CD4-positive, alpha-beta T cell treated with Interleukin-4 for 4 hours (primary cell): ENCODE measurements around the gene PRKCH.
A peak's percentile ranks its signal among the peaks of the same experiment; 100 is the strongest.

Experiments
- DNase-seq: peaks from one replicate; pipeline ENCODE4 v3.0.0-alpha.2; 2020

The PRKCH gene

DNA sequence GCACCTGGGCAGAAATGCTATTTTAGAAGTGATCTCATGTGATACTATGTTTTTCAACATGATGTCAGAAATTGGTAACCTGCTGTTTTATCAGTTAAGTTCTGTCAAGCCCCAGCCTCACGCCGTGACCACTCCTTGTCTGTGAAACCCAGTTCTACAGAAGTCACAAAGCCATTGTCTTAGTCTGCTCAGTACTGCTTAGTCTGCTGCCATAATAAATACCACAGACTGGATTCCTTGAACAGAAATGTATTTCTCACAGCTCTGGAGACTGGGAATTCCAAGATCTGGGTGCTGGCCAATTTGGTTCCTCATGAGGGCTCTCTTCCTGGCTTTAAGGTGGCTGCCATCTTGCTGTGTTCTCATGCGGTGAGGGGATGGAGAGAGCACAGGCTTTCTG lies 176.9 kb downstream of the PRKCH start:
- DNase-seq = no peak

DNA sequence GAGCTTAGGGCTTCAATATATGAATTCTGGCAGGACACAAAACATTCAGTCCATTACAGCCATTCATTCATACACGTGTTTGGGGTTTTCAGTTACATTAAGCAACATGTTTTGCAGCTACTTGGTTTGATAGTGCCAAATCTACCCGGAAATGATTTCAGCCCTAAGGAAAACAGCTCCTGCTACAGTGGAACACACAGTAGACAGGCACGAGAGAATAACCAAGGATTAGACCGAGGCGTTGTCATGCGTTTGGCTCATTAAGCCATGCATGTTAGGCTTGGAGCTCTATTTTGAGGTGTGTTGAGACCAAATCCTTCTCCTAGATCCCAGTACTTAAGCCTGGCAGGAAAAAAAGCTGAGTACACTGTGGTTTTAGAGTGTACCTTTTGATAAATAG lies 177.4 kb downstream of the PRKCH start:
- DNase-seq = no peak

DNA sequence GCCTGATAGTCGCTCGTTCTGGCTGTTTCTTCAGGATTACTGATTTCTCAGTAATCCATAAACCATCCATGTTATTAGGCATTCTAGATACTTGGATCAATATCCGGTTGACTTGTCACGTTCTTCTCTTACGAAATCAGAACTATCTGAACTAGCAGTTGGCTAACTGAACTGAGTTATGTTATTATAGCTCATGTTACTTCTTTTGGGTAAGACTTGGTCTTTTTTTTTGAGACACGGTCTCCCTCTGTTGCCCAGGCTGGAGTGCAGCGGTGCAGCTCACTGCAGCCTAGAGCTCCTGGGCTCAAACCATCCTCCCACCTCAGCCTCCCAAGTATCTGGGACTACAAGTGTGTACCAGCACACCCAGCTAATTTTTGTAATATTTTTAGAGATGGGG lies 178.6 kb downstream of the PRKCH start:
- no peak for DNase-seq

DNA sequence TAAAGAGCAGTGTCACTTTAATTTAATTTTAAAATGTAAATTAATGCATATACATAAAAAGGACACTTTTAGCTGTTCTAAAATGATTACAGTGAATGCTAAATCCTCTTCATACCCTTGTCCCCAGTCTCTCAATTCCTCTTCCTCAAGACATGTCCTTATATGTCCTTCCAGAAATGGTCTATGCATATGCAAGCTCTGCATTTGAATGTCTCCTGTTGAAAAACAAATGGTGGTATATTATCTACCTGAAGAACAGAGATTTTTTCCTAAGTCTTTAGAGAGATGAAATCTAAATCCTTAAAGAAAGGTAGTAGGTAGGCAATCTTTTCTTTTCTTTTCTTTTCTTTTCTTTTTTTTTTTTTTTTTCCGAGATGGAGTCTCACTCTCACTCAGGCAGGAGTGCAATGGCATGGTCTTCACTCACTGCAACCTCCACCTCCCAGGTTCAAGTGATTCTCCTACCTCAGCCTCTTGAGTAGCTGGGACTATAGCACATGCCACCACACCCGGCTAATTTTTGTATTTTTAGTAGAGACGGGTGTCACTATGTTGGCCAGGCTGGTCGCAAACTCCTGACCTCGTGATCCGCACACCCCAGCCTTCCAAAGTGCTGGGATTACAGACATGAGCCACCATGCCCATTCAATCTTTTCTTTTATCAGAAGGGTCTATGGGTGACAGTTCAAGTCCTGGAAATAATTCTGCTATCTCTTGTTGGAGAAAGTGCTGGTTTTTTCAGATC lies 180.5 kb downstream of the PRKCH start:
- no peak for DNase-seq

DNA sequence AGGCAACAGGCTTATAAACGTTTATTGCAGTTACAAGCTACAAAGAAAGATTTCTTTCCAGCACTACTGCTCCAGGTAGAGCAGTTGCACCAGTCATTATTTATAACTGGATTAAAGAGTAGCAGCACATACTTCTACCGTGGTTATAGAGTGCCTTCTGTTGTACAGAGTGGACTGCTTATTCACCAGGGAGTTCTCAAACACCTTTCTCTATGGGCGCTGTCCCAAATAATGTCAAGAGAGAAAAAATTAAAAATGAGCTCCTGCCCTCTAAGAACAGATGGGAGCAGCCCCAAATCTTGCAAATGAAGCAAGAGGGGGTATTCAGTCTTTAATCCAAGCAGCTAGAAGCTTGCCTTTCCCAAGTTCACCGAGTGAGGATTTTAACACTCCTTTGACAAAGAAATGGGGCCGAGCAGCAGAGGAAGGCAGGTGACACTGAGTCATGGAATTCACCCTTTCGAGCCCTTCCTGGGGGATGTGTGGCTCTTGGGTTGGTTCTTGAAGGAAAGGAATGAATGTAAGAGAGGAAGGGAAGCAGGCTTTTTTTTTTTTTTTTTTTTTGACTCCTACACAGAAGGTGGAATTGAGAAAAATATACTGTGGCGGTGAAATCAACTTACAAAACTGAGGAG lies 181.2 kb downstream of the PRKCH start:
- no peak for DNase-seq

DNA sequence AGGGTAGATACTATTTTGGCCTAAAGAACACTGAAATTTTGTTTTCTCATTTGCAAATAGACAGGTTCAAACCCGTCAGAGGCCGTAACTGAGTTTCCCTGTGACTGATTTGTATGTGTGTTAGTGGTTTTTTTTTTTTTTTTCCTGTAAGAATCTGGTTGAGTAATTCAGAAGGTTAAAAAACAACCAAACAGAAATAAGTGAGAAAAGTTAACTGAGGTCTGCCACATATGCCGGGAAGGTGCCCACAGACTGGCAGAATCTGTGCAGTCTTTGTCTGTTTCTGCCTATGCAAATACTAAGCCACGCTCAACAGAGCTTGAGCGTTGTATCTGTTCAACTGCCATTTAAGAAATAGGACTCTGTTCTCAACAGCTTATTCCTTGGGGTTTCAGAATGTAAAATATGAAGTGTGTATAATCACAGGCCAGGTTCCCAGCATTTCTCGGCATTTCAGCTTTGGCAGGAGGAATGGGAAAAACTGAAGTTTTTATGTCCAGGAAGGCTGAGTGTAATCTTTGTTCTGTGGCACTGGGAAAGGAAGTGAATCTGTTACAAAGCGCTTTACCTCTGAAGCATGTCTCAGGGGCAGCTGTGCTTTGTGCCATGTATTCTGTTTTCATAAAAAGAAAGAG lies 181.9 kb downstream of the PRKCH start:
- peak; percentile 82 for DNase-seq

DNA sequence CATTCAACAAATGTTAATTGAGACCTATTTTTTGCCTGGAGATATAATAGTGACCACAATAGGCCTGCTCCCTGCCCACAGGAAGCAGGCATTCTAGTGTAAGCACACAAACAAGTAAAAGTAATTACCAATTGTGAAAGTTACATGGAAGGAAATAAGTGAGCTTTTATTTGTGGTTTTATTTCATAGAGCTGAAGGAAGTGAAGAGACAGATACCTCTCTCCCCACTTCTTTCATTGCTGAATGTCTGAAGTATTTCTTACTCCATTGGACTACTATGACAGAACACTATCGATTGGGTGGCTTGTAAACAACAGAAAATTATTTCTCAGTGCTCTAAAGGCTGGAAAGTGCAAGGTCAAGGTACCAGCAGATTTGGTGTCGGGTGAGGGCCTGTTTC lies 183.5 kb downstream of the PRKCH start:
- no peak for DNase-seq

DNA sequence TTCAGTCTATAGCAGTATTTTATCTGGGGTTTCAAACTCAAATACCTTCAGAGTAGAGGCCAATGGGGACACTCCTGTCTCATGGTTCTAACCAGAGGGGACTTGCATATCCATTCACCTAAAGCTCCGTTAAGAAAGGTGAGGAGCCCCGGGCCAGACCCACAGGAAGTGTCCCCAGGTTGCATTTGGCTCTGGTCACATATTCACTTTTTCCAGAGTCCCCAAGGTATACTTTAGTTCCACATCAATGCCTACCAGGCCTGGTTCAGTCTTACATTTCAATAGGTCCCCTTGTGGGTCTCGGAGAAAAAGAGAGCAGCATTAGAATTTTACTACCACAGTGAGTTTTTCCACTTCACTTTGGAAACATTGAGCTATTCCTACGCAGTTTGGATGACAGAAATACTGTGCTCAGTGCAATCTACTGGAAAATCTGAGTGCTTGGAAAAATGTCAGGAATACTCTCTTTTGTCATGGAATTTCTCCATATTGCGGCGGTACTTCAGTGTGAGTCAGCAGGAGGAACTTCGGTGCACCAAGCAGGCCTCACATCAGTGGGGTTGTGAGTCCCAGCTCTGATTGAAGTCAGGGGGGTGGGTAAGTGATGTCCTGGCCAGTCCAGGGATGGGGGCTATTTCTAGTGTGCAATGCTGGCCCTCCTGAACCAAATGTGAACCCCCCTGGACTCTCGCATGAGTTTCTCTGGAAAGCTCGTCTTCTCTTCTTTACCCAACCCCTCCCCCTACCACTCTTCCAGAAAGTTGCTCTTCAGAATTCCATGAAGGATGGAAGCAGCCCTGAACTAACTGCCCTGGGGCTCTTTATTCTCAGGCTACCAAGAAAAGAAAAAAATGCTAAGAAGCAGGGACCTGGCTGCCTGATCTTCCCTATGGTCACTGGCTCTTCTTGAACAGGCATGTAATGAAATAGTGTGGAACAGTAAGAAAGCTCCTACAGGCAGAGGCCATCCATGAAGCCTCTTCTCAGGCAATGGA lies 184.7 kb downstream of the PRKCH start:
- DNase-seq = no peak

DNA sequence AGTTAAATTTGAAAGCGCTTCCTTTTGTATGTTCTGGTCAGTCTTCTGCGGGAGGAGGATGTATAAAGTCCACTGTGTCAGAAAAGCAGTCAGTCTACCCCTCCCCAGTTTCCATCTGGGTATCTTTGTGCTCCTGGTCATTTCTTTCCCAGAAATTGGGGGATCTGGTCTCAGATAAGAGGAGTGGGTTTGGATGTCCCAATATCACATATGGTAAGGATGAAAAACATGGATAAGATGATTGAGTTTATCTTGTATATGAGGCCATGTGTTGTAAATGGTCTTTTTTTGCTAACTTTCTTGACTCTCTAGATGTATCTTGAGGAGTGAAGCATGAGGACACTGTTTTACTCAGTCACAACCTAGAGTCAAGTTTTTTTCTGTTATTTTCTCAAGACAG lies 187.1 kb downstream of the PRKCH start:
- DNase-seq = no peak

DNA sequence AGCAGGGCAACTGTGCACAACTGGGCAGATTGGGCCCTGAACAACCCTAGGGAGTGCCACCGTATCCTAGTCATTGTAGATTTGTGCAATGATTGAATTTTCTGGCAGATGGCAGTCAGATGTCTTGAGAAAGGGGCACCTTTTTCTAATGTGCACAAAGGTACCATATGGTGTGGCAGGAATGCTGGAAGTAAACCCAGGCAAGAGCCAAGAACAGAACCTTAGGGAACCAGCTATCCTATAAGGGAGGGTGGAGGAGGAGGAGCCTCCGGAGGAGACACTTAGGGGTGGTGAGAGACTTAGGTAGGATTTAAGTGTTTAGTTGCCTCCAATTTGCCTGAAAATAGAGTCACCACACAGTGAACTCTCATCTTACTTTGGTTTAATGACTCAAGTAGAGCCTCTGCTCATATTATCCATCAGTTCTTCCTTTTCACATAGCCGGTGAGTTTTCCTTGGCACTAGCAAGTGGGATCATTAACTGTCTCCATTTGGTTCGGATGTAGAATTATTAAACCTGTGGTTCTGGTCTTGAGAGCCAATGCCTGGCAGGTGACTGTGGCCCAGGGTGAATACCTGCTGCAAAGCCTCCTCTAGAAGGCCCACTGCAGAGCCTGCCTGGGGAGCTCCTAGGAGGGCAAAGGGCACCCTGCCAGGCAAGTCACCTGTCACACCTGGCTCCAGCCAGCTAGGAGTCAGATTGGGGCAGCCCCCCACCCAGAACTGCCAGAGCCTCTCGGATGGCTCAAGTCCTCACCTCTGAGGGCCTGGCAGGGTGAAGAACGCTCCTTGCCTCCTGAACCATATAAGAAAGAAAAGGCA lies 189.6 kb downstream of the PRKCH start:
- no peak for DNase-seq

DNA sequence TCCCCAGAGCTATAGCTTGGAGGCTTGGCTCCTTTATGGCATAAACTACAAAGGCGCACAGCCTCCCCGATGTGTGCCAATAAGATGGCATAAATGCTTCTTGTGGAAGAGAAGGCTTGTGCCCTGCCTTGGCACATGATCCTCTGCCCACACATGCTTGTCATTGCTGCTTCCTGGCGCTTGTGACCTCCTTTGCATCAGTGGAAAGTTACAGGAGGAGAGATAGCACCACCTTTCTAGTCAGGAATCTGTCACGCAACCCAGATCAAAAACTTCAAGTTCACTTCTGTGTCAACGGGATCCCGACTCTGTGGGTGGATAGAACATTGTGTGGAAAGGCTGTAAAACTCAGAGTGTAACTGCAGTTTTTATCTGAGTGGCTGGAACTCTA lies 190.2 kb downstream of the PRKCH start:
- DNase-seq = no peak

DNA sequence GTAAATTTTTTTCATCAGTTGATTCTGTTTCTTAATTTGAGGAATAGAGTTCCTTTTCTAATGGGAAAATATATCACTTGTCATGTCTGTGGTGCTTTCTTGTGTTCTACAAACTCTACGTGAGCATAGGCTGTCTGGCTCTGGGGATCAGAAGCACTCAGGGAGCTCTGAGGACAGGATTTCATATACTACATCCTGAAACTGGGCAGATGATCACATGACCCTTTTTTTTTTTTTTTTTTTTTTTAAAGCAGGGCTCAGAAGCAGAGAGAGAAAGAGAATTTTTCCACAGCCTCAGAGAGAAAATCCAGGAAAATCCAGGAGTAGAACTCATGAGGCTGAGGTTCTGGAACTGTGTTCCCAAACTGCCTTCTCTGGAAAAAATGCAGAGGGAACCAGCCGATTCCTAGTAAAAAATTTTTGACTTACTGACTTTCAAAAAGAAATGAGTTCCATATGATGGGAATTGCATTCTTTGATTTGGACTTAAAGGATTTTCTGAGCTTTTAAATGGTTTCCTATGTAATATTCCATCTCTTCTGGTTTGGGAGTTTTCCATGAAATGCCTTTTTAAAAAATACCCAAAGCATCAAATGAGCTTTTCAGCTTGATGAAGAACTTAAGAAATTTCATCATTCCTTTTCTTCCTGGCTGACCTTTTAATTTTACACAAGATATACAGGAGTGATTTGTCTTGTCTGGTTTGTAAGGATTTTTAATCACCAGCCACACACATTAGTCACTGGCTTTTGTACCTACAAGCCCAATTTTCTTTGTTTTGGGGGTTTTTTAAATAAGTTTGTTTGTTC lies 190.9 kb downstream of the PRKCH start:
- no peak for DNase-seq

DNA sequence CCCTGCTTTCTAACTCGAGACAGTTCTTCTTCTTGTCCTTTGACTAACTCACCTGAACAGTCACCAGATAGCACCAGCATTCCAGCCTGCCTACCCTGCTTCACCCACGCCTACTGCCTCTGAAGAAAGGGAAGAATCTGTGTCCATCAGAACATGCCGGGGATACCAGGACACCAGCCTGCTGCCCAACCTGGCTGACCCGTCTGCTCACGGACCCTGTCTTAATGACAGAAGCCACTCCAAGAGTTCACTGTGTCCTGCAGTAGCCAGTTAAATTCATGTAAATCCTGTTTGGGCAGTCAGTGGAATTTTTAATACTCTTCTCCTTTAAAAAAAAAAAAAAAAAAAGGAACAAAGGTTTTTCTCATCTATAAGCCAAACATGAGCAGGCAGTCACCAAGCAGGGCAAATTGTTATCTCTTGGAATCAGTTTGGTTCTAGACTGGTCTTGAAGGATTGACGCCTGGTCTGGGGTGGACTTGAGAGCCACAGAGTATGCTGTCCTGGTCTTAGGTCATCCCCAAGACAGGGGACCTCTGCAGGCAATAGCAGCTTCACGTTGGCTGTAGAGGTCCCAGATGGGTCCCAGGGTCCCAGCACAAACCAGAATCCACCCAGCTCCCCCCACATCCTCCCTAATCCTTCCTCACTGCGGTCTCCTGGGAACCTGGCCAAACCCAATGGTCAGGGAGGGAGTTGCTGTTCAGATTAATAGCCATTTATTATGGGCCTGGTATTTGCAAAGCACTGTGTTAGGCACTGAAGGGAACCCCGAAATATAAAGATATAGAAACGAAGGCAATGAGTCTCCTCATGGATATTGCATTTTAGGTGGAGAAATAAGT lies 192.8 kb downstream of the PRKCH start:
- DNase-seq = no peak

DNA sequence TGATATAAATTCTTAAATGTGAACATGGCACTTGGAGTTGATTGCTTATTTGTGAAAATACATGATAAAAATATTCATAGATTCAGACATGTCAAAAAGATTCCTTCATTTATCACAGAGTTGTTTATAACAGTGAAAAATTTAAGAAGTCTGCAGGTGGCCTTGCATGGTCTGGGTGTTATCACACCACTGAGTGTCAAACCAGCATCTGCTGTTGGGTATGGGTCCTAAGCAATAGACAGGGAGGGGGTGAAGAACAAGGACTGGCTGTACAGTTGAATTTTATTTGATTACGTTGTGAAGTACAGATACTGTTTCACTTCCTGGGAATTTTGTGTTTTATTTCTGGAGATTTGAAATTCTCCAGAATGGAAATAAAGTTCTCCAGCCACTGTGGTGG lies 193.5 kb downstream of the PRKCH start:
- no peak for DNase-seq

DNA sequence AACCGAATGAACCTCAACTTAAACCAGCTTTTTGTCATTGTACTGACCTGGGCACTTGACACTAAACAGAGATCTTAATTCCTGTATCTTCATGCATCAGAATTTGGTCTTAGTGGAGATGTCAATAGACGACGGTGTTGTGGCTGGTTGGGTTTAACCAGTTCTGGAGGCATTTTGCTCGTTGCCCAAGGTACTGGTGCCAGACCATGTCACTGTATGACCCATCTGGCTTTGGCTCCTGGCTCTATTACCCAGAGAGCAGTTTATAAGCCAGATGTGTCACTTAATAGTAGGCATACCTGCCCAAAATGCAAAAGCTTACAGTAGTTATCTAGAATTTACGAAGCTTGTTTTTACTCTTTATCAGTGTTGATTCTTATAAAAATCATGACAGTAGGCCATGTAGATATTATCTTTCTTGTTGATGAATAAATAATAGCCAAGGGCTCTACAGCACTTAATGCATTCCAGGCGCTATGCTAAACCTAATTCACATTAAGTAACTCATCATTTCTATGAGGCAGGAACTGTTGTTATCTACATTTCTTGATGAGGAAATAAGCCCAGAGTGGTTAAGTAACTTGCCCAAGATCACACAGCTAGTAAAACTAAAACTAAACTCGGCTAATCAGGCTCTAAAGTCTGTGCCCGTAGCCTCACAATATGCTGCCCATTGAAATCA lies 194.2 kb downstream of the PRKCH start:
- no peak for DNase-seq

DNA sequence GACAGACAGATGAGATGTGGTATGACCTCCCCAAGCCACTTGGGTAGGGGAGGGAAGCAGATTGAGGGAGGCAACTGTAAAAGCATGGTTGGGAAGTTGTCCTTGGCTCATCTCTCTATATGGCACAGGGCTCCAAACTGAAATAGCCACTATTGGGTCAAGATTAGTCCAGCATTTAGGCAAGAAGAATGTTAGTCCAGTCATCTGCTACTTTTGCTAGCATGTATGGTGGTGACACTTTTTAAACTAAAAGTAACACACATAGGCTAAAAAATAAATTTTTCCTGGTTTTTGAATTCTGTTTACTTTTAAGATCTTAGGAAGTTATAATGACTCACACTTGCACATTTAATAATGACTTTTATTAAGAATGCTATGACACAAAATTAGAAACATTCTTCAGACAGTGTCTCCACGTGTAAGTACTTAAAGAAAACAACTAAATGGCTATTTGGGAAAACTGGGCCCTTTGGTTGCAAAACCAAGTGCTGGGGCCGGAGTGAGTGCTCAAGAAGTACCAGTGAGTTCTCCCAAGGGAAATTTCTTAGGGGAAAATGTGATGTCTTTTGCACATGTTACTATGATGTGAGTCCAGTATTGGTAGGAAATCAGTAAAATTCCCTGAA lies 194.9 kb downstream of the PRKCH start:
- no peak for DNase-seq

DNA sequence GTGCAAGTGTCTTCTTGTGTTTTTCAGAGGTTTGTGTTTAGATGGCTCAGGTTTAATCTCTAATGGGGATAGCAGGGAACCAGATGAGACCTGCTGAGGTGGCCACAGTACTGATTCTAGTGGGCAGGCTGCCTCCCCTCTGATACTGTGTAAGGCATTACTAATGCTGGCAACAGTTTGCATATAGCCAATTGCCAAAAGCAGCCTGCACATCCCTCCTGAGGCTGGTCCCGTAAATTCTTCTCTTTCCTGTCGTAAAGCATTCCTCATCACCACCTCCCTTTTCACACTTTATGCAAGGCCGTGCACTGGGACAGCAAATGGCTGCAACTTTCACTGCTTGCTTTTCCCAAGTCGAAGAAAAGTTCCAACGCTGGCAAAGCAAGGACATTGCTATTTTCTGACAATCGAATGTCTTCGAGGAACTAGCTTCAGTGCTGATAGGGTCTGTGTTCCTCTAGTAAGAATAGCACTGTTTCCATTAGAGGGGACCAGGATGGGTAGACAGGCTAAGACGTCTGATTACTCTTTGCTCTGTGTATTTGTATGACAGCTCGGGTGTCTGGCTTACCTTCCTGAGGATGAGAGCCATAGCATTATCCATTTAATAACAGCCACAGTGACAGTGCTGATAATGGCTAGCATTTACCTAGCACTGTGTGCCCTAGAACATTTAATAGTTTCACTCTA lies 195.7 kb downstream of the PRKCH start:
- no peak for DNase-seq

DNA sequence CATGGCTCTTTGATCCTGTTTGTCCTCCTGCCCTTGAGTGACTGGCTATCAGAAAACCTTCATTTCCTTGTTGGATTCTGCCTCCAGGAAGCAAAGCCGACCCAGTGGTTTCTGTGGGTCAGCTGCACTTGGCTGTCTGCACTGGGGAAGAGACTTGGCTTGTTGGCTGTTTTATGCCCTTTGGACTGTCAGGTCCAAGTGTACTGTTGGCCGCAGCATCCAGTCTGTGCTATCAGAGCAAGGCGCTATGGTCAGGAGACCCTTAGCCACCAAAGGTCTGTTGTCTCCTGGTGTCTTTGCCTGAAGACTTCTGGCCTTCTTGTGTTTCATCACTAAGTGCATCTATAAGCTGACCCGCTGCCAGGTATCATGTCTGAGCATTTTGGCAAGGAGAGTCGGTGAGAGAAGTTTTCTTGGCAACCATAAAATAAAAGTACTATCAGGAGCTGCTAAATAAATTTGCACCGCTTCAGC lies 196.6 kb downstream of the PRKCH start:
- no peak for DNase-seq

DNA sequence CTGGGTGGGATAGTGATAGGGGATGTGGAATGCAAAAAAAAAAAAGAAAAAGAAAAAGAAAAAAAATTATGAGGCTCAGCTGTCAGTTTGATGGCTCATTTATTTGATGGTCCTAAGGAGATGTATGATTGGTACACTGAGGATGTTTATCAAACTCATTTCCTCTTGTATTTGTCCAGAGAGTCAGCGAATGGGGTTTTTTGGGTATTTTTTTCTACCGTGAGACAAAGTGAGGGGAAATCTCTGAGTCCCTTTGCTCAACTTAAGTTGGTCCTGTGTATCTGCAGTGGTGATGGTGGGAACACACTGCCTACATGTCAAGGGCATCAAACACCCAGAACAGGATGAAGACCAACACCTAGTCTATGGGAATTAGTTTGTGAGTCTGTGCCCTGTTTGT lies 197.0 kb downstream of the PRKCH start:
- DNase-seq = no peak
